ENCODE measurements around the gene DAPK2. TPM values are rescaled to one million over a fixed set of nuclear protein-coding genes. Genes with fewer than 3 reads are reported as not detected.

The DAPK2 gene
- polyA plus RNA-seq, 1 of the 3 experiments (the other 2 are of a cell fraction) = 1.4 TPM

- Histone ChIP-seq H3K4me2 (no peak overlapping the region), H3K4me1 (ENCODE audit: control insufficient read depth in 1 of 2, insufficient read depth in 2 of 2, low read depth in 1 of 2, low read length in 1 of 2) (peaks cover 0 to 5% of the 10 kb centered on the region in 2 experiments; a peak in 1 of 4 replicates), H3K4me3 (ENCODE audit: low read depth in 2 of 2, low read length in 1 of 2) (no peak overlapping the region), H3K9me3 (no peaks in the 10 kb centered on the region), H3K27ac (ENCODE audit: low read depth in 2 of 2, low read length in 1 of 2) (no peak overlapping the region), H2AFZ (ENCODE audit: low read depth) (no peak overlapping the region), H3K9ac (no peak overlapping the region), H3K79me2 (ENCODE audit: insufficient read depth) (no peaks in the 10 kb centered on the region), H3K9me2 (no peaks in the 10 kb centered on the region), H4K20me1 (ENCODE audit: insufficient read depth) (no peaks in the 10 kb centered on the region), H3F3A (replicated peaks; ENCODE audit: insufficient read depth) (no peaks in the 10 kb centered on the region), H3K36me3 (replicated peaks in 1 of 2; ENCODE audit: control insufficient read depth in 1 of 2, insufficient read depth in 2 of 2, low read length in 1 of 2) (no peaks in the 10 kb centered on the region), H3K27me3 (ENCODE audit: insufficient read depth) (no peaks in the 10 kb centered on the region)
- no peak for TF ChIP-seq IRF3 (IDR thresholded peaks at IDR 0.05; ENCODE audit: low read depth, low read length)
- TF ChIP-seq CTCF (IDR thresholded peaks at IDR 0.05) = no peak
- TF ChIP-seq NRF1 (IDR thresholded peaks at IDR 0.05; ENCODE audit: low read depth, low read length) = no peak
- no peak for TF ChIP-seq TCF12 (IDR thresholded peaks at IDR 0.05)
- TF ChIP-seq EZH2phosphoT487 (IDR thresholded peaks at IDR 0.05; ENCODE audit: borderline replicate concordance, low read depth) = no peak
- no peak for TF ChIP-seq YY1 (IDR thresholded peaks at IDR 0.05; ENCODE audit: low read depth)
- no peak for TF ChIP-seq TAF1 (IDR thresholded peaks at IDR 0.05; ENCODE audit: borderline replicate concordance, low read depth, low read length)
- TF ChIP-seq PBX3 (IDR thresholded peaks at IDR 0.05) = no peak
- no peak for TF ChIP-seq SMC3 (IDR thresholded peaks at IDR 0.05; ENCODE audit: low read depth, low read length)
- 62% methylated on average over 3 of the region's 4 CpGs for WGBS (ENCODE audit: low lambda C conversion rate)
- POLR2A ChIA-PET = no interaction called here
- DNase-seq = no peak
- CTCF ChIA-PET = interaction anchor here (1.3 kb wide), 1 partner anchor 33 kb away, joined by 5 read pairs; no protein-coding TSS in a partner anchor
These were observed 67.6 kb downstream of the DAPK2 start for GRCh38 chr15:63978511-63979261.

GRCh38 chr15:63977119-63977518 is 69.2 kb downstream of the DAPK2 start:
- H3K4me3 ChIP-seq (ENCODE audit: low read depth in 2 of 2, low read length in 1 of 2) = no peak overlapping the region
- CTCF ChIA-PET = interaction anchor here (0.9 kb wide), 2 partner anchors 10 to 32 kb away, joined by 3 to 5 read pairs; no protein-coding TSS in a partner anchor
- H3K4me1 ChIP-seq (ENCODE audit: control insufficient read depth in 1 of 2, insufficient read depth in 2 of 2, low read depth in 1 of 2, low read length in 1 of 2) = peaks cover 5% of the 10 kb centered on the region in 2 experiments; a peak in 2 of 4 replicates
- H3K27ac ChIP-seq (ENCODE audit: low read depth in 2 of 2, low read length in 1 of 2) = no peak overlapping the region
- no peak overlapping the region for H3K4me2 ChIP-seq
- no peaks in the 10 kb centered on the region for H4K20me1 ChIP-seq (ENCODE audit: insufficient read depth)
- POLR2A ChIA-PET = no interaction called here
- DNase-seq = no peak
- no peaks in the 10 kb centered on the region for H3K9me3 ChIP-seq
- WGBS (ENCODE audit: low lambda C conversion rate) = 64% methylated on average over 2 of the region's 2 CpGs
- H3K9me2 ChIP-seq = no peaks in the 10 kb centered on the region
- TF ChIP-seq ELF1 (IDR thresholded peaks at IDR 0.05) (no peak), GABPA (IDR thresholded peaks at IDR 0.05; ENCODE audit: low read depth) (no peak), SMC3 (IDR thresholded peaks at IDR 0.05; ENCODE audit: low read depth, low read length) (no peak), USF1 (IDR thresholded peaks at IDR 0.05; ENCODE audit: borderline replicate concordance, low read depth) (no peak), YY1 (IDR thresholded peaks at IDR 0.05; ENCODE audit: low read depth) (no peak), EP300 (IDR thresholded peaks at IDR 0.05; ENCODE audit: borderline replicate concordance in 1 of 2, low read depth in 1 of 2, low read length in 1 of 2) (no peak), SIN3A (IDR thresholded peaks at IDR 0.05; ENCODE audit: borderline replicate concordance, low read depth, low read length) (no peak), EZH2phosphoT487 (IDR thresholded peaks at IDR 0.05; ENCODE audit: borderline replicate concordance, low read depth) (no peak), TAF1 (IDR thresholded peaks at IDR 0.05; ENCODE audit: borderline replicate concordance, low read depth, low read length) (no peak), FOXJ3 (CRISPR knock-in tag; IDR thresholded peaks at IDR 0.05) (no peak), REST (IDR thresholded peaks at IDR 0.05; ENCODE audit: low read depth, low read length) (no peak)
- no peak overlapping the region for H2AFZ ChIP-seq (ENCODE audit: low read depth)
- no peaks in the 10 kb centered on the region for H3K79me2 ChIP-seq (ENCODE audit: insufficient read depth)
- H3K36me3 ChIP-seq (replicated peaks in 1 of 2; ENCODE audit: control insufficient read depth in 1 of 2, insufficient read depth in 2 of 2, low read length in 1 of 2) = no peaks in the 10 kb centered on the region
- no peaks in the 10 kb centered on the region for H3K27me3 ChIP-seq (ENCODE audit: insufficient read depth)
- no peaks in the 10 kb centered on the region for H3F3A ChIP-seq (replicated peaks; ENCODE audit: insufficient read depth)
- H3K9ac ChIP-seq = no peak overlapping the region

All from SK-N-SH (cell line).